HG03565 (cell line): ENCODE results near the gene ATP5F1D.
A peak's percentile ranks its signal among the peaks of the same experiment; 100 is the strongest.

Source experiments
- ATAC-seq: cut with Tn5 transposase; IDR thresholded peaks from one replicate; pipeline ENCODE4 v1.9.1; 2021; ENCODE audit warnings: mild to moderate bottlenecking, moderate library complexity; ENCODE audit not compliant: unreplicated experiment

The ATP5F1D gene

DNA sequence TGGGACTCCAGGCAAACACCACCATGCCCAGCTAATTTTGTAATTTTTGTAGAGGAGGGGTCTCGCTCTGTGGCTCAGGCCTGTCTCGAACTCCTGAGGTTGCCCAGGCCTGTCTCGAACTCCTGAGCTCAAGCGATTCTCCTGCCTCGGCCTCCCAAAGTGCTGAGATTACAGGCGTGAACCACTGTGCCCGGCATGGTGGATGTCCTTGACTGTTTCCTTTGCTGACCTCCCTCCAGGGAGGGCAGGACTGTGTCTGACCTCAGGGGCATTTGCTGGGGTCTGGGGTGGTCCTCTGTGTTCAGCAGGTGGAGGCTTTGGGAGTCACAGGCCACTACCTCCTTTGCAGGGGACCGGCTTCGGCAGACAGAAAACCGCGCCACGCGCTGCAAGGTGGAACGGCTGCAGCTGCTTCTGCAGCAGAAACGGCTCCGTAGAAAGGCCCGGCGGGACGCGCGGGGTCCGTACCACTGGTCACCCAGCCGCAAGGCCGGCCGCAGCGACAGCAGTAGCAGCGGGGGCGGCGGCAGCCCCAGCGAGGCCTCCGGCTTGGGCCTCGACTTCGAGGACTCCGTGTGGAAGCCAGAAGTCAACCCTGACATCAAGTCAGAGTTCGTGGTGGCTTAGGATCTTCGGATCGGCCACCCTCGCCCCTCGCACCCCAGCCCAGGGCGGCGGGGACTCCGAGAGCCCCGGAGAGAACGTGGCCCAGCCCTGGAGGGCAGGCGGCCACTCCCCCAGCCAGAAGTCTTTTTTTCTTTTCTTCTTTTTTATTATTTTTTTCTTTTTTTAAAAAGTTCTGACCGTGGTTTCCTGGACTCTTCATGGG lies 15.3 kb downstream of the ATP5F1D start:
- no peak for ATAC-seq

DNA sequence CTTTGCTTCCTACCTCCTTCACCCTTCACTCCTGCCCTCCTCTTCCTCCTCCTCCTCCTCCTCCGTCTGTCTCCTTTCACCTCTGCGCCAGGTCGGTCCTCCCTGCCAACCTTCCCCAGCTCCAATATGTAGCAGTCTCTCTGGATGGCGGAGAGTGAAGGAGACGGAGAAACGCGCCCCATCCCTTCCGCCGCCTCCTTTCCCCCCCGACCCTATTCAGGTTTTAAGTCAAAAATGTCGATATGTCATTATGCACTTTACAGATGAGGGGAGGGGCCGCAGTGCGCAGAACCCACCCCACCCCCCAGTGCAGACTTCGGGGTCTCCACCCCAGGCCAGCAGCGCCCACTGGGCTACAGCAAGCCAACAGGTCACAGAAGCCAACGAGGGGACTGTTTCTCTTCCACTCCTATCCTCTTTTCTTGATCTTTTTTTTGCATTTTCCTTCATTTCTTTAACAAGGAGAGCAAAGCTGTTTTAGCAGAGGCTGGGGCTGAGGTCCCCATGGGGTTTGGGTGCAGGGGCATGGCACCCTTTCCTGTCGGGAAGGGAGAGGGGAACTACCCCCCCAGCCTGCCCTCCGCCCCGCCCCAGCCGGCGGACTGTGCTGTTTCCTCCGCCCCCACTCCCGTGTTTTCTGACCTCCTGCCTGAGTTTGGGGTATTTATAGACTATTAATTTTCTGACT lies 16.1 kb downstream of the ATP5F1D start:
- ATAC-seq: no peak

DNA sequence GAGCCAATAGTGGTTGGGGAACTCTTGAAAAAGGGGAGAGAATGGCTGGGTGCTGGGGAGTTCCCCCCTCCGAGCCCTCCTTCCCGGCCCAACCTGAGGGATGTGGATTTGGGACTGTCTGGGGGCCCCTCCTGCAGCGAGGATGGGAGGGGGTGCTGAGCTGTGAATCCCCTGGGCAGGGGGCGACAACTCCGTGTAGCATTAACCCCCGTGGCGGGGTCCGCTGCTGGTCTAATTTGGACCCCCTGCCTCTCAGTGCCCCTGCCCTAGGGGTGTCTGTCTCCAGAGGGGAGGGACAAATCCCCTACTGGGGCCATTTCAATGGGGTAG lies 16.6 kb downstream of the ATP5F1D start:
- no peak for ATAC-seq

DNA sequence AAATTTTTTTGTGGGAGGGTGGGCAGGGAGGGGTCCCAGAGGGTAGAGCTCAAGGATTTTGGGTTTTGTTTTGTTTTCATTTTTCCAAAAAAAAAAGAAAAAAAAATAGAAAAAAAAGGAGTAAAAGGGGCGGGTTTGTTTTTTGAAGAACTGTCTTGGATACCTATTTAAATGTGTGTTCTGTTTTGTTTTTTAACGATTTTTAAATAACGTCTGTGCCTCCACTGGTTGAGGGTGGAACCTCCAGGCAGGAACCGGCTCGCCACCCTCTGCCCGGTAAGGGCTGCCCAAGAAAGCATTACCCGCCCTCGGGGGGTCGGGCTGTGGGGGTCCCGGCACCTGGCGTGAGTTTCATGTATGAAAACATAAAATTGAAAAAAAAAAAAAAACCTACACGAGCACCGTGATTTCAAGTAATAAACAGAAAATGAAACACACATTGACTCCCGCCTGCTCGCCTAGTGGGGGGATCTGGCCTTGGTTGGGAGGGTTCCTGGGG lies 17.2 kb downstream of the ATP5F1D start:
- ATAC-seq: no peak

DNA sequence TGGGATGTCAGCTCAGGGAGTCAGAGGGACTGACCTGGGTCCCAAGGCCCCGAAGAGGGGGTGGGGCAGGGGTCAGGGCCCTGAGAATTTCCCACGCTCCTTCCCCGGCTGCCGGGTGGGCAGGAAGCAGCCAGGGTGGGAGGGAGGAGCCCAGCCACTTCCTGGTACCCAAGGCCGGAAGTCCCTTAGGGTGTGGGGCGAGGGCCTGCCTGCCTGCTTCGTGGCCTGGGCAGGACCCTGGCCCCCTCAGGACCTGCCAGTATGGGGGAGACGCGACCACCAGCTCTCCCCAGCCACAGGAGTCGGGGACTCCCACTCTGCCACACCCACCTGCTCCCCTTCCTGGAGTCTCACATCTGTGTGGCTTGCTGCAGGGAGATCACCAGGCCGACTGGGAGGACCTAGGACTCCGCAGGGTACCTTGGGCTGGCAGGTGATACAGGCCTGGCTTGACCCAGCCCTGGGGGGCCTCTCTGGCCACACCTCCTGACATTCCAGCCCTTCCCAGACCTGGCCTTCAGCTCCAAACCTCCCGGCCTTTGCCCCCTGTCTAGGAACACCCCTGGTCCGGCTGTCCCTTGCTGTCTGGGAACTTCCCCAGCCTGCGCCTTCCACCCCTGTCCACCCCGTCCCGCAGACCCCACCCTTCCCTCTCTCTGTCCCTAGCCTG lies 17.8 kb downstream of the ATP5F1D start:
- no peak for ATAC-seq

DNA sequence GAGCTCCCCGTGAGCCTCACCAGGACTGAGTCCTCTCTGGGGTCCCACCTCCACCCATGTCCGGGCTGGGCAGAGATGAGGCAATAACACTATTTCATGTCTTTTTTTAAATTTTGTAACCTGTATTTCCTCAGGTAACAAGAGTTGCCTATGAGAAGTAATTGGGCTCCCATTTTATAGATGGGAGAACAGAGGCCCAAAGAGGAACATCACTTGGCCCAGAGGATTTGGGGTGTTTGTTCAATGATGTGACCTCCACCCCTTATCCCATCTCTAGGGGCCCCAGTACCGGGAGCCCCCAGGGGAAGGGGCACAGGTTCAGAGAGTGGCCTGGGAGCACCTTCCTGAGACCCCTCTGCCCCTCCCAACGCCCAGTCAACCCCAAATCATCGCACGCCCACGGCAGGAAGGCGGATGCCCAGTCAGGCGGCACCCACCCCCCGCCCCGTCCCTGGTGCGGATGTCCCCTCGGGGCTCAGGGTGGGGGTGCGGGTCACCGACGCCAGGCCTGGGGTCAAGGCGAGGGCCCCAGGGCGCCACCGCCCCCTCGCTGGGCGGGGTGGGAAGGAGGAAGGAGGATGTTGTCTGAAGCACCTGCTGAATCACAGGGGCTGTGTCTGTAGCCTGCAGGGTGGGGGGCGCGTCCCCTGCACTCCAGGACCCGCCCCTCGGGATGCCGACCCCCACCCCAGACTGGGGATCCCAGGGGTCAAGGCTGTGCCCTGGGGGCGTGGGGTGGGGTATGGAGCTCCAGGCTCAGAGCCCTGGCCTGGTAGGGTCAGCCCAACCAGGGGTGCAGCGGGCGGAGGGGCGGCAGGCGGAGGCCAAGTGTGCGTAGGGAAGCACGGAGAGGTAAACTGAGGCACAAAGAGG lies 18.6 kb downstream of the ATP5F1D start:
- ATAC-seq: peak; percentile 7

DNA sequence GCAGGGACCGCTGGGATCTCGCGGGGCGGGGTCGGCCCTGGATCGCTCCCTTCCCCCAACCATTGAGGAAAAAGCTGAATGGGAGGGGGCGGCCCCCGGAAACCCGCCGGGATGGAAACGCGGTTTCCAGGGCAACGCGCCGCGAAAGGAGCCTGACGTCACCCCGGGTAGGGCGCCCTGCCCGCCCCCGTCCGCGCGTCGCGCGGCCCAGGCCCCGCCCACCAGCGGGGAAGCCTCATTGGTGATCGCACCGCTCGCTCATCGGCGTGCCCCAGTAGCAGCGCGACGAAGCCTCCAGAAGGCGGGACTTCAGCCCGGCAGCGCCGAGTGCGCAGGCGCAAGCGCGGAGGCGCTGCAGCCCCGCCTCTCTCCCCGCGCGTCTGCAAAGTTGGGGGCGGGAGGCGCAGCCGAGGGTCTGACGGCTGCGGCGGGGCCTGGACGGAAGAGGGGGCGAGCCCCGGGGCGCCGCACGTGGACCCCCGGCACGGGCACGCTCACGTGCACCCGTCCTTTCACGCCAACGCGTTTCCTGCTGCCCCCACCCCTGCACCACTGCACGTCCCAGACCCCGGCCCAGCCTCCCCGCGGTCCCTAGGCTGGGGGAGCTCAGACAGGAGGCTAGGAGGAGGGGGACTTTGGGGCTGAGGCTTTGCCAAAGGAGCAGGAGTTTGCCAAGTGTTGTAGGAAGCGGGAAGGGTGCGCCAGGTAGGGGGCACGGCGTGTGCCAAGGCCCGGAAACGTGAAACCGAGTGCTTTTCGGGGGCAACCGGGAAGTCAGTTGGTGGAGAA lies 19.4 kb downstream of the ATP5F1D start:
- ATAC-seq: peak; percentile 42

DNA sequence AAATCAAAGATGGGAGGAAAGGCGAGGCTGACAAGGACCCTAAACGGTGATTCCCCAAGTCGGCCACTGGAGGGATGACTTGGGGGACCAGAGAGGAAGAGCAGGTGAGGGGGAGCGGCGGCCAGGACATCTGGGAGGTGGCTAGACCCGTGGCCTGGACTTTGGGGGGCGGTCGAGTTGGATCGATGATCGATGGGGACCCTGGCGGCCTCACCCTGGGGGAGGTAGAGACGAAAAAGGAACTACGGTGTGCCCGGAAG lies 19.9 kb downstream of the ATP5F1D start:
- no peak for ATAC-seq

DNA sequence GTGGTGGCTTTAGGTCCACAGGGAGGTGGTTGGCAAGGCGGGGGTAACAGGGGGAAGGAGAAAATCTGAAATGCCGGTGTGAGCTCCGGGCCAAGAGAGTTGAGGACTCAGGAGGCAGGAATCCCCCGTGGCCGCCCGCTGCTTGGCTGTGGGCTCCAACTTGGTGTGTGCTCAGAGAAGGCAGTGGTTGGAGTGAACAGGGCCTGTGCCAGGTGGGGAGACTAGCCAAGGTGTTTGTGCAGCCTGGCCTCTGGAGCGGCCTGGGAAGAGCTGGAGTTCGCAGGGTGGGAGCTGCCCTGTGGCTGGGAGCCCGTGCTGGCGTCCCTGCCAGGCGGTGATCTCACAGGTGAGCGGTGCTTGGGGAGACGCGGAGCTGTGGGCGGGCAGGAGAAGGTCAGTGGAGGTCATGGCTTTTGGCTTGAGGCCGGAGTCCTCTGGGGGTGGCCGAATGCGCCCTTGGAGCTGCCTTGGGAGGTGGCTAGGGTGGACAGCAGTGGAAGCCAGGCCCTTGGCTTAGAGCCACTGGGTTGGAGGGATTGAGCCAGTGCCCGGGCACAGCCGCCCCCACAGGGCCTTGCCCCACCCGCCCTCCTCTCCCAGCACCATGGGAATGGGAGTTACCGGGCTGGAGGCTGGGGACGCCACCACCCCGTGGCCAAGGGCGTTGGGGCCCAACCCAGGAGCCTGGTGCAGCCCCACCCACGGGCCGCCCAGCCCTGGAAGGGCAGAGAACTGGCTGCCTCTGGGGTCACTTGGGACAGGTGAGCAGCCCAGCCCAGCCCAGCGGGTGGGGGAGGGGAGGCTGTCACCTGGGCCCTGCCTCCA lies 20.5 kb downstream of the ATP5F1D start:
- no peak for ATAC-seq

DNA sequence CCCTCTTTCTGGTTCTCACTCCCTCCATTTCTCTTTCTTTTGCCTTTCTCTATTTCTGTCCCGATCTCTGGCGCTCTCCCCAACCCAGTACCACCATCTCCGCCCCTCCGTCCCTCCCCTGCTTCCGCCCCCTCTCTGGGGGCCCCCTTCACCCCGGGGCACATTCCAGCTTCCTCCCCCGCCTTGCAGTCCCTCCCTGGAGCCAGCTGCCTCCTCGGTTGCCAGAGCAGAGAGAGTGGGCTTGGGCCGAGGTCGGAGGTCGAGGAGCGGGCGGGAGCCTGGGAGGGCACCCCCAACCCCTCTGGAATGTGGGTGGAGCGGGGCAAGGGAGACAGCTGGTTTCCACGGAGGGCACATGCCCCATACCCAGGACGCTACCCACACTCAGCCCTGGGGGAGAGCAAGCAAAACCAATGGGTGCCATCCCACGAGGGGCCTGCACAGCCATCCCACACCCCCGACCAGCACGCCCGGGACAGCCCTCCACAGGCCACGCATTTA lies 21.1 kb downstream of the ATP5F1D start:
- ATAC-seq: no peak

DNA sequence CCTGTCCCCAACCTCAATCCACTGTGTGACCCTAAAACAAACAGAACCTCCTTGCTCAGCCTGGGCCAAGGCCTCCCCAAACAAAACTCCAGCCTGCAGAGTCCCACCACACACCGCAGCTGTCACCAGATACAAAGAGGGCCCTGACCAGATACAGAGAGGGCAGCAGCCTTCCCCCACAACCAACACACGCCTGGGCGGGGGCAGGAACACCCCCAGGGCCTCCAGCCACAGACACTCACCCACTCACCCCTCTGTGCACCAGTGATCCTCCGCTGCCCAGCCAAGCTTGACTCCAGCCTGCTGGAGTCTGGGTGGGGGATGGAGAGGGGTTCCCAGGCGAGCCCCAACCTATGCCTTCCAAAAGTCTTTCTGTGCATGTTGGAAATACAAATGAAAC lies 21.6 kb downstream of the ATP5F1D start:
- no peak for ATAC-seq

DNA sequence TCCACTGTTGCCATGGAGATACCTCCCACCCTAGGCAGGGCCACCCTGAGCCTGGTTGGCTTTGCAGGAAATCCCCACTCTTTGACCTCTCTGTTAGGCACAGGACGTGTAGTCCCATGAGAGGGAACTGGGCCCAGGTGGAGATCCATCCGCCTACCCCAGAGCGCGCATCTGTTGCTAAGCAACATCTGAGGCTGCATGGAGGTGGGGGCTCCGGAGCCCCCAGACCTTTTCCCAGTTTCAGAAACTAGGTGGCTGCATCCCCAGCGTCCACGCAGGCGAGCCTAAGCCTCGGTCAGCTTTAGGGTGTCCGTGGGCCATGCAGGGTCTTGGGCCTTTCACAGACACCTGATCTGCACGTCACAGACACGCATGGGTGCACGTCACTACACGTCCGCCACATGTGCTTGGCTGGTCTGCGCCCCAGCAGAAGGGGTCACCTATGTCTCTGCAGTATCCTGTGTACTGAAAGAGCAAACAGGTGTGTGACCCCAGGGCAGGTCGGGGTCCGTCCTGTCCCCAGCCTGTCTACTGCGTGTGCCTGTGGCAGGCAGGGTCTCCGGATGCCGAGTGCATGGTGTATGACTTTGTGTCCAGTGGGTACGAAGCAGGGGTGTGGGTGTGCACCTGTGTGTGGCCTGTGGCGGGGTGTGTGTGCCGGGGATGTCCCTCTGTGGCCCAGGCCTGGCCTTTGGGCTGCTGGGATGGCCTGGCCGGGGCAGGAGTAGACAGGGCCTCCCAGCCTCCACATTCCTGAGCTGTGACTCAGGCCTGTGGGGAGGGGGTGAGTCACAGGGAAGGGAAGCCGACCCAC lies 23.5 kb downstream of the ATP5F1D start:
- ATAC-seq: no peak

DNA sequence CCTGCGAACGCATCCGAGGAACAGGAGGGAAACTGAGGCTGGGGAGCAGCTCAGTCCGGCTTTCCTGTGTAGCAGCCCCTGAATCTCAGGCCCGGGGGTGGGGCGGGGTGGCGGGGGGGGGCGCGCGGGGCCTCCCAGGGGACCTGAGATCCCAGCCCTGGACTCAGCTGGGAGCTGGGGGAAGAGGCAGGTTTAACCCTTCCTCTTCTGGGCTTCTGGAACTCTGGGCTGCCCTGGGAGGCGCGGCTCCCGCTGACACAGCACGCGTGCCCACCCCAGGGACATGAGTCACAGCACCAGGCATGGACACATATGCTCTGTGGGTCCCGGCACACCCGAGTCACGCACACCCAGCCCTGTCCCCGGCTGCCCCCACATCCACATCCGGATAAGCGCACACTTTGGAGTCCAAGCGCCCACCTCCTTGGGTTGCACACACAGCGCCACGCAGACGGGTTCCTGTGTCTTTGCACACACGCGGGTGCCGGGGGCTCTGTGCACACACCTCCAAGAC lies 24.1 kb downstream of the ATP5F1D start:
- no peak for ATAC-seq

DNA sequence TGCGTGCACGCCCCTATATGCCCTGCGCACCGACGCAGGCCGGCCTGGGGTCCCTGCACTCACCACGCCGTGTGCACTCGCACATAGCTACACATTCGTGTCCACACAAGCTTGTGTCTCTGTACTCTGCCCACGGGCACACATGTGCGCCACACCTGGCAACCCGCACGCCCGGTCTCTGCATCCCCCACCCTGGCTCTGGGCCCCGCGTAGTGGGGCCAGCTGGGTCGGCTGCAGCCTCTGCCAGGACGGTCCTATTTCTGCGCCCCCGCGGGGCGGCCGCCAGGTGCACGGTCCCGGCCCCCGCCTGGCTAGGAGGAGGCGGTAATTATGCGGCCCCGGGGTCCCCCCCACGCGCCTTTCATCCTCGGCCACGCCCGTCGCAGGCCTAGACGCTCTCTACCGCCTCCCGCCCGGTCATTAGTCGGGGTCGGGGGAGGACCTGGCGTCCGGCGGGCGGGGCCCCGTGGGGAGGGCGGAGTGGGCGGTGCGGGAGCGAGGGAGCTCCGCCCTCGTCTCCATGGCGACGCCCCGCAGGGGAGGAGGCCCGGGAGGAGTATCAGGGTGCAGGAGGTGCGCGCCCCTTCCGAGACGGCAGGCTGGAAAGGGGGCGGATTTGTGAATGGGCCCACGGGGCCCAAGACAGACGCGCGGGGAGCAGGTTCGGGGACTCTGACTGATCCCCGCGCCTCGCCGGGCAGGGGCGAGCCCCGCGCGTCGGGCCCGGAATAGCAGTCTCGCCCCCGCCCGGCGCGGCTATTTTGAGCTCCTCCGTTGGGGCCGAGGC lies 24.8 kb downstream of the ATP5F1D start:
- ATAC-seq: peak; percentile 26

DNA sequence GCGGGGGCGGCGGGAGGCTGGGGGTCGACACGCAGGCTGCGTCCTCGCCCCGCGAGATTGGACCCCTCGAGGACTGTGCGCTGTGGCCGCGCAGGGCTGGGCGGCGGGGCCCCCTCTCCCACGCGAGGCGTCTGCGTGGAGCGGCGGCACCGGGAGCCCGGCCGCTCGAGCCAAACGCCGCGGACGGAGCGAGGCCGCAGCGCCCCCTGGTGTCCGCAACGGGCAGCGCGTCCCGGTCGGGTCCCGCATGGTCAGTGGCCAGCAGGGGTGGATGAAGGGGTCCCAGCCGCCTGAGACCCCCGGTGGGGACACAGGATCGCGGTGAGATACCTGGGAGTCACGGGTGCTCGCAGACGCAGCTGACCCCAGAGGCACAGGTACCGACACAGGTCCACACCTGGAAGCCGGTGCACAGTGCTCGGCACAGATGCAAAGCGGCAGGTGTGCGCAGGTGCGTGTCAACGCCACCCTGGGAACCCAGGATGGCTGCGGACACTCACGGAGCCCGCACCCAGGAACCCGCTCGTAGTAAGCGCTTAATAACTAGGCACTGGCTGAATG lies 25.4 kb downstream of the ATP5F1D start:
- peak; percentile 10 for ATAC-seq

DNA sequence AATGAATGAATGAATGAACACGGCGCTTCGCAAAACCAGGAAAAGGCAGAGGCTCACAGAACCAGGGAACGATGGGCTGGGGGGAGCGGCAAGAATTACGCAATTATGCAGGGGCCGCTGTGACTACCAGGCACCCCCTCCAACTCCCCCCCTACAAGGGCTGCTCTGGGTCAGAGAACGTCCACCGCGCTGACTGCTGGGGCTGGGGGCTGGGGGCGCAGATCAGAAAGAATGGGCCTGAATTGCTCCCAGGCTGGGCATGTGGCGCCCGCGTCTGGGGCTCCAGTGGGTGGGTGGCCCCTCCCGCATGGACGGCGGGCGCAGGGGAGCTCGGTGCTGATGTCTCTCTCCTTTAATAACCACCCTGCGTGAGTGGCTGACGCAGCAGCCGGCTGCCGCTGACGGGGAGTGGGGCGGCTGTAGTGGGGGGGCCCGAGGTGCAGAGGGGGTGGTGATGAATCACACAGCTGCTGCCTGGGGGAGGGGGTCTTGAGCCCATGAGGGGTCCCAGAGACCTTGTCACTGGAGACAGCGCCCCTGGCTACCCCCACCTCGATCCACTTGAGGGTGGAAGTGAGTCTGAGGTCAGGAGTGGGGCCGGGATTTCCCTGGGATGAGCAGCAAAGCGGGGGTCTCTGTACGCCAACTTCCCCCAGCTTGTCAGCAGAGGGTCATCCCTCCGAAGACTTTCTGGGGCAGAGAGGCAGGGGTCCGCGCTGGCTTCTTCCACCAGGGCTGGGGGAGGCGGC lies 26.1 kb downstream of the ATP5F1D start:
- no peak for ATAC-seq
